ENCODE results near the gene ACTR3C. TPM values are rescaled to one million over a fixed set of nuclear protein-coding genes. Genes with fewer than 3 reads are reported as not detected.
A peak's percentile ranks its signal among the peaks of the same experiment; 100 is the strongest.

The ACTR3C gene
- total and polyA plus RNA-seq, 2 of the 13 experiments (the other 11 are each of a cell fraction or from before 2014, with no cell fraction given): 3.8 to 7.5 TPM

- TF ChIP-seq, protein P1, sequence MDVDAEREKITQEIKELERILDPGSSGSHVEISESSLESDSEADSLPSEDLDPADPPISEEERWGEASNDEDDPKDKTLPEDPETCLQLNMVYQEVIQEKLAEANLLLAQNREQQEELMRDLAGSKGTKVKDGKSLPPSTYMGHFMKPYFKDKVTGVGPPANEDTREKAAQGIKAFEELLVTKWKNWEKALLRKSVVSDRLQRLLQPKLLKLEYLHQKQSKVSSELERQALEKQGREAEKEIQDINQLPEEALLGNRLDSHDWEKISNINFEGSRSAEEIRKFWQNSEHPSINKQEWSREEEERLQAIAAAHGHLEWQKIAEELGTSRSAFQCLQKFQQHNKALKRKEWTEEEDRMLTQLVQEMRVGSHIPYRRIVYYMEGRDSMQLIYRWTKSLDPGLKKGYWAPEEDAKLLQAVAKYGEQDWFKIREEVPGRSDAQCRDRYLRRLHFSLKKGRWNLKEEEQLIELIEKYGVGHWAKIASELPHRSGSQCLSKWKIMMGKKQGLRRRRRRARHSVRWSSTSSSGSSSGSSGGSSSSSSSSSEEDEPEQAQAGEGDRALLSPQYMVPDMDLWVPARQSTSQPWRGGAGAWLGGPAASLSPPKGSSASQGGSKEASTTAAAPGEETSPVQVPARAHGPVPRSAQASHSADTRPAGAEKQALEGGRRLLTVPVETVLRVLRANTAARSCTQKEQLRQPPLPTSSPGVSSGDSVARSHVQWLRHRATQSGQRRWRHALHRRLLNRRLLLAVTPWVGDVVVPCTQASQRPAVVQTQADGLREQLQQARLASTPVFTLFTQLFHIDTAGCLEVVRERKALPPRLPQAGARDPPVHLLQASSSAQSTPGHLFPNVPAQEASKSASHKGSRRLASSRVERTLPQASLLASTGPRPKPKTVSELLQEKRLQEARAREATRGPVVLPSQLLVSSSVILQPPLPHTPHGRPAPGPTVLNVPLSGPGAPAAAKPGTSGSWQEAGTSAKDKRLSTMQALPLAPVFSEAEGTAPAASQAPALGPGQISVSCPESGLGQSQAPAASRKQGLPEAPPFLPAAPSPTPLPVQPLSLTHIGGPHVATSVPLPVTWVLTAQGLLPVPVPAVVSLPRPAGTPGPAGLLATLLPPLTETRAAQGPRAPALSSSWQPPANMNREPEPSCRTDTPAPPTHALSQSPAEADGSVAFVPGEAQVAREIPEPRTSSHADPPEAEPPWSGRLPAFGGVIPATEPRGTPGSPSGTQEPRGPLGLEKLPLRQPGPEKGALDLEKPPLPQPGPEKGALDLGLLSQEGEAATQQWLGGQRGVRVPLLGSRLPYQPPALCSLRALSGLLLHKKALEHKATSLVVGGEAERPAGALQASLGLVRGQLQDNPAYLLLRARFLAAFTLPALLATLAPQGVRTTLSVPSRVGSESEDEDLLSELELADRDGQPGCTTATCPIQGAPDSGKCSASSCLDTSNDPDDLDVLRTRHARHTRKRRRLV (CRISPR knock-in tag; IDR thresholded peaks at IDR 0.05): peak; percentile 93; the same call in 1 of the 2 replicates
- no peak for TF ChIP-seq WIZ (CRISPR knock-in tag; IDR thresholded peaks at IDR 0.05)
- TF ChIP-seq, protein P2, sequence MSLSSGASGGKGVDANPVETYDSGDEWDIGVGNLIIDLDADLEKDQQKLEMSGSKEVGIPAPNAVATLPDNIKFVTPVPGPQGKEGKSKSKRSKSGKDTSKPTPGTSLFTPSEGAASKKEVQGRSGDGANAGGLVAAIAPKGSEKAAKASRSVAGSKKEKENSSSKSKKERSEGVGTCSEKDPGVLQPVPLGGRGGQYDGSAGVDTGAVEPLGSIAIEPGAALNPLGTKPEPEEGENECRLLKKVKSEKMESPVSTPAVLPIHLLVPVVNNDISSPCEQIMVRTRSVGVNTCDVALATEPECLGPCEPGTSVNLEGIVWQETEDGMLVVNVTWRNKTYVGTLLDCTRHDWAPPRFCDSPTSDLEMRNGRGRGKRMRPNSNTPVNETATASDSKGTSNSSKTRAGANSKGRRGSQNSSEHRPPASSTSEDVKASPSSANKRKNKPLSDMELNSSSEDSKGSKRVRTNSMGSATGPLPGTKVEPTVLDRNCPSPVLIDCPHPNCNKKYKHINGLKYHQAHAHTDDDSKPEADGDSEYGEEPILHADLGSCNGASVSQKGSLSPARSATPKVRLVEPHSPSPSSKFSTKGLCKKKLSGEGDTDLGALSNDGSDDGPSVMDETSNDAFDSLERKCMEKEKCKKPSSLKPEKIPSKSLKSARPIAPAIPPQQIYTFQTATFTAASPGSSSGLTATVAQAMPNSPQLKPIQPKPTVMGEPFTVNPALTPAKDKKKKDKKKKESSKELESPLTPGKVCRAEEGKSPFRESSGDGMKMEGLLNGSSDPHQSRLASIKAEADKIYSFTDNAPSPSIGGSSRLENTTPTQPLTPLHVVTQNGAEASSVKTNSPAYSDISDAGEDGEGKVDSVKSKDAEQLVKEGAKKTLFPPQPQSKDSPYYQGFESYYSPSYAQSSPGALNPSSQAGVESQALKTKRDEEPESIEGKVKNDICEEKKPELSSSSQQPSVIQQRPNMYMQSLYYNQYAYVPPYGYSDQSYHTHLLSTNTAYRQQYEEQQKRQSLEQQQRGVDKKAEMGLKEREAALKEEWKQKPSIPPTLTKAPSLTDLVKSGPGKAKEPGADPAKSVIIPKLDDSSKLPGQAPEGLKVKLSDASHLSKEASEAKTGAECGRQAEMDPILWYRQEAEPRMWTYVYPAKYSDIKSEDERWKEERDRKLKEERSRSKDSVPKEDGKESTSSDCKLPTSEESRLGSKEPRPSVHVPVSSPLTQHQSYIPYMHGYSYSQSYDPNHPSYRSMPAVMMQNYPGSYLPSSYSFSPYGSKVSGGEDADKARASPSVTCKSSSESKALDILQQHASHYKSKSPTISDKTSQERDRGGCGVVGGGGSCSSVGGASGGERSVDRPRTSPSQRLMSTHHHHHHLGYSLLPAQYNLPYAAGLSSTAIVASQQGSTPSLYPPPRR (CRISPR knock-in tag; IDR thresholded peaks at IDR 0.05; ENCODE audit: borderline replicate concordance): peak; percentile 62; the same call in 1 of the 2 replicates
- peak; percentile 75 for TF ChIP-seq ZC3H13 (CRISPR knock-in tag; IDR thresholded peaks at IDR 0.05)
- TF ChIP-seq ZFP91 (CRISPR knock-in tag; IDR thresholded peaks at IDR 0.05; ENCODE audit: borderline replicate concordance): peak; percentile 95
- TF ChIP-seq BRD4 (CRISPR knock-in tag; IDR thresholded peaks at IDR 0.05): peak; percentile 73
- TF ChIP-seq HINFP (CRISPR knock-in tag; IDR thresholded peaks at IDR 0.05; ENCODE audit: low read depth): peak; percentile 54; the same call in 1 of the 2 replicates
- TF ChIP-seq, protein P3, sequence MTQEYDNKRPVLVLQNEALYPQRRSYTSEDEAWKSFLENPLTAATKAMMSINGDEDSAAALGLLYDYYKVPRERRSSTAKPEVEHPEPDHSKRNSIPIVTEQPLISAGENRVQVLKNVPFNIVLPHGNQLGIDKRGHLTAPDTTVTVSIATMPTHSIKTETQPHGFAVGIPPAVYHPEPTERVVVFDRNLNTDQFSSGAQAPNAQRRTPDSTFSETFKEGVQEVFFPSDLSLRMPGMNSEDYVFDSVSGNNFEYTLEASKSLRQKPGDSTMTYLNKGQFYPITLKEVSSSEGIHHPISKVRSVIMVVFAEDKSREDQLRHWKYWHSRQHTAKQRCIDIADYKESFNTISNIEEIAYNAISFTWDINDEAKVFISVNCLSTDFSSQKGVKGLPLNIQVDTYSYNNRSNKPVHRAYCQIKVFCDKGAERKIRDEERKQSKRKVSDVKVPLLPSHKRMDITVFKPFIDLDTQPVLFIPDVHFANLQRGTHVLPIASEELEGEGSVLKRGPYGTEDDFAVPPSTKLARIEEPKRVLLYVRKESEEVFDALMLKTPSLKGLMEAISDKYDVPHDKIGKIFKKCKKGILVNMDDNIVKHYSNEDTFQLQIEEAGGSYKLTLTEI (CRISPR knock-in tag; conservative IDR thresholded peaks at IDR 0.05): no peak
- TF ChIP-seq JARID2 (CRISPR knock-in tag; IDR thresholded peaks at IDR 0.05; ENCODE audit: insufficient replicate concordance): no peak
Measured at GRCh38 chr7:150322833-150323681, at the start of gene ACTR3C, which contains the start of gene LRRC61 (continued).

All from HepG2 (cell line).